ENCODE data around the gene XPC.

XPC gene

GRCh38 chr3:14143271-14144225, 34.9 kb downstream of the XPC start:
- no peaks in the 10 kb centered on the region for H3K27me3 ChIP-seq
- H3K9me3 ChIP-seq: no peaks in the 10 kb centered on the region
- no peak for TF ChIP-seq CTCF (IDR thresholded peaks at IDR 0.05)
- peaks cover 70% of the 10 kb centered on the region for H3K36me3 ChIP-seq
- H3K4me1 ChIP-seq (ENCODE audit: control insufficient read depth in 1 of 2, insufficient read depth in 1 of 2, low read depth in 1 of 2, low read length in 1 of 2): peaks cover 48 to 49% of the 10 kb centered on the region in 2 experiments
- H3K27ac ChIP-seq: peak overlapping the region; percentile 99
- H3K4me3 ChIP-seq (ENCODE audit: low read depth in 1 of 2, low read length in 1 of 2): peak overlapping the region; percentile 77 to 84

GRCh38 chr3:14142567-14143270, 35.7 kb downstream of the XPC start:
- no peaks in the 10 kb centered on the region for H3K9me3 ChIP-seq
- H3K36me3 ChIP-seq: peaks cover 70% of the 10 kb centered on the region
- TF ChIP-seq CTCF (IDR thresholded peaks at IDR 0.05): no peak
- peak overlapping the region; percentile 99 for H3K27ac ChIP-seq
- H3K27me3 ChIP-seq: no peaks in the 10 kb centered on the region
- peaks cover 48 to 49% of the 10 kb centered on the region in 2 experiments for H3K4me1 ChIP-seq (ENCODE audit: control insufficient read depth in 1 of 2, insufficient read depth in 1 of 2, low read depth in 1 of 2, low read length in 1 of 2)
- H3K4me3 ChIP-seq (ENCODE audit: low read depth in 1 of 2, low read length in 1 of 2): no peak overlapping the region

- Histone ChIP-seq H3K27me3 (no peaks in the 10 kb centered on the region), H3K27ac (peak overlapping the region; percentile 99), H3K4me1 (ENCODE audit: control insufficient read depth in 1 of 2, insufficient read depth in 1 of 2, low read depth in 1 of 2, low read length in 1 of 2) (peaks cover 41 to 43% of the 10 kb centered on the region in 2 experiments), H3K9me3 (no peaks in the 10 kb centered on the region), H3K36me3 (peaks cover 72% of the 10 kb centered on the region), H3K4me3 (ENCODE audit: low read depth in 1 of 2, low read length in 1 of 2) (no peak overlapping the region)
- TF ChIP-seq CTCF (IDR thresholded peaks at IDR 0.05): no peak
These were observed 36.6 kb downstream of the XPC start for GRCh38 chr3:14141602-14142341.

GRCh38 chr3:14141144-14141543, 37.3 kb downstream of the XPC start:
- Histone ChIP-seq H3K9me3 (no peaks in the 10 kb centered on the region), H3K4me3 (ENCODE audit: low read depth in 1 of 2, low read length in 1 of 2) (no peak overlapping the region), H3K27ac (peak overlapping the region; percentile 99), H3K27me3 (no peaks in the 10 kb centered on the region), H3K36me3 (peaks cover 72% of the 10 kb centered on the region), H3K4me1 (ENCODE audit: control insufficient read depth in 1 of 2, insufficient read depth in 1 of 2, low read depth in 1 of 2, low read length in 1 of 2) (peaks cover 35 to 37% of the 10 kb centered on the region in 2 experiments)
- TF ChIP-seq CTCF (IDR thresholded peaks at IDR 0.05): no peak

GRCh38 chr3:14140668-14141067, 37.7 kb downstream of the XPC start:
- H3K4me1 ChIP-seq (ENCODE audit: control insufficient read depth in 1 of 2, insufficient read depth in 1 of 2, low read depth in 1 of 2, low read length in 1 of 2): peaks cover 30 to 32% of the 10 kb centered on the region in 2 experiments
- no peak for TF ChIP-seq CTCF (IDR thresholded peaks at IDR 0.05)
- no peaks in the 10 kb centered on the region for H3K27me3 ChIP-seq
- peak overlapping the region; percentile 99 for H3K27ac ChIP-seq
- H3K9me3 ChIP-seq: no peaks in the 10 kb centered on the region
- peaks cover 72% of the 10 kb centered on the region for H3K36me3 ChIP-seq
- H3K4me3 ChIP-seq (ENCODE audit: low read depth in 1 of 2, low read length in 1 of 2): no peak overlapping the region

All from neutrophil (primary cell).